WI38 (cell line): ENCODE results near the gene BMP4.

ENCODE experiments used
- H3K4me3 ChIP-seq: 2 replicates; pipeline ENCODE4 v1.5.1; 2011; ENCODE audit warnings: low read depth, mild to moderate bottlenecking, control low read depth, low read length
- CTCF ChIP-seq: IDR thresholded peaks from 2 replicates; pipeline ENCODE4 v1.5.1; 2012; ENCODE audit warnings: low read depth, mild to moderate bottlenecking, control low read depth, low read length

The BMP4 gene

DNA sequence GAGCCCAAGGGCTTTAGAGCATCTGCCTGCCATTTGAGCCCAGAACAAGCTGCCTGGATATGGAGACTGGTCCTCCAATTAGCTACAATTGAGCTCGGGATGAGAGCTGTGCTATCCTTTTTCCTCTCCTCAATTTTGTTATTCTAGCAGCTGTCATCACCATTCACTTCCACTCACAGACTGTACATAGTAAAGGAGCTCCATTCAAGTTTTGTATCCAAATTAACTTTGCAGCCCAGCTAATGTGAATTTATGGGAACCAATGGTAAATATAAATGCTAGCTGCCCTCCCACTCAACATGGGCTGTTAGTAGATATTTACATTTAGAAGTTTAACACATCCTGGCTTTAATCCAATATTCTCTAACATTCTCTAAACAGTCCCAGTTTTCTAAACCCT lies 44.6 kb downstream of the BMP4 start:
- TF ChIP-seq CTCF, result no peak
- no peak overlapping the region for H3K4me3 ChIP-seq

DNA sequence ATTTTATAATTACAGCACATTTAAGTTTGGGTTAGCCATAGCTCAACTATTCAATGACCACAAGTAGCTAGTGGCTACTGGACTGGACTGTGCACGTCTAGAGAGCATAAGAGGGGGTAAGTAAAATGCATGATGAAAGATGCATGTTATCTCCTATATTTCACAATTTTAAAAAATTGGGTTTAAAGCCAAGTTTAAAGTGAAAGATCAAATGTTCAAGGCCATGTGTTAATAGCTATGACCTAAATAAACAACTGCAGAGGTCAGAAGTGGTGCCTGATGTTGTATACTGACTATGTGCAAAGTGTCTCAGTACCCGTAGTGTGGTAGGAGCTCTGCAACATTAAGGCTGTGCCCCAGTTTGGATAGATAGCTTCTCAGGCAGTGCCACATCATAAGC lies 48.2 kb downstream of the BMP4 start:
- no peak overlapping the region for H3K4me3 ChIP-seq
- TF ChIP-seq CTCF, result no peak

DNA sequence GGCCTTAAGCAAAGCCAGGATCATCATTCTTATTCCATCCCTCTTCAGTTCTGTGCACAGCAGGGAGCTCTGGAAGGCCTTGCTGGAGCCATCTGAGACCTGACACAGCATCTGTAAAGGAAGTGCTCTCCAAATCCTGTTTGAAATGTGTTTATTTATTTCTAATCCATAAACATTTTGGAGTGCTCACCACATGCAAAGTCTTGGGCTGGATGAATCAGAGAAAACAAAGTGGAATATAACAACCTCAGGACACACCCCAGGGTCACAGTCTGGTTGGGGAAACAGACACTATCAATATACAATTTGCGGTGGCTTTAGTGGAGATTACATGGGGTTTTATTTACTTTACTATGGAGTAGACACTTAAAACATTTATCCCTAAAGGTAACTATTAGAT lies 54.3 kb downstream of the BMP4 start:
- TF ChIP-seq CTCF, result no peak
- no peak overlapping the region for H3K4me3 ChIP-seq

- no peak for TF ChIP-seq CTCF
These were observed 56.1 kb downstream of the BMP4 start for GRCh38 chr14:53900499-53900898.

More at GRCh38 chr14:53900499-53900898, 56.1 kb downstream of the BMP4 start:
- no peak overlapping the region for H3K4me3 ChIP-seq
